PFSK-1 (cell line): Measurements from ENCODE around the gene SH3BP5.

Experiments used
- FOXP2 ChIP-seq: optimal IDR thresholded peaks from 2 replicates; pipeline ENCODE3; 2011; ENCODE audit warnings: borderline replicate concordance, control low read depth, inconsistent platforms; ENCODE audit not compliant: insufficient read depth; ENCODE audit errors: extremely low read length, extremely low read depth
- POLR2AphosphoS5 ChIP-seq: IDR thresholded peaks from 2 replicates; pipeline ENCODE4 v1.6.1; 2012; ENCODE audit warnings: low read depth, mild to moderate bottlenecking, control low read depth, low read length, moderate library complexity
- REST ChIP-seq, 2 experiments: IDR thresholded peaks; 2 replicates each; pipeline versions ENCODE4 v1.6.1 to v1.8.0; 2011 to 2012; ENCODE audit warnings: low read depth in 2 of 2, low read length in 2 of 2, control low read depth in 1 of 2, inconsistent platforms in 1 of 2, mild to moderate bottlenecking in 1 of 2, moderate library complexity in 1 of 2; ENCODE audit not compliant: insufficient read depth in 1 of 2
- SIN3A ChIP-seq: IDR thresholded peaks from 2 replicates; pipeline ENCODE4 v1.6.1; 2012; ENCODE audit warnings: mild to moderate bottlenecking, low read length, moderate library complexity, borderline replicate concordance; ENCODE audit not compliant: insufficient read depth
- TAF1 ChIP-seq: IDR thresholded peaks from 2 replicates; pipeline ENCODE4 v1.6.1; 2012; ENCODE audit warnings: low read length, control low read depth, borderline replicate concordance; ENCODE audit not compliant: insufficient read depth

GRCh38 chr3:15310491-15311370, 21.7 kb downstream of the SH3BP5 start:
- TF ChIP-seq TAF1, result no peak
- TF ChIP-seq POLR2AphosphoS5, result no peak
- TF ChIP-seq SIN3A, result no peak
- no peak for TF ChIP-seq REST (IDR thresholded peaks at IDR 0.05; ENCODE audit: insufficient read depth in 1 of 2, low read depth in 2 of 2, low read length in 2 of 2)
- TF ChIP-seq FOXP2, result no peak
